Measurements from ENCODE around the gene PLK5.

PLK5 gene

GRCh38 chr19:1540365-1540925, 16.6 kb downstream of the PLK5 start:
- no peak overlapping the region for H3K27ac ChIP-seq
- H3K4me3 ChIP-seq: no peak overlapping the region

GRCh38 chr19:1549332-1549945, 25.6 kb downstream of the PLK5 start:
- Histone ChIP-seq H3K4me3 (no peak overlapping the region), H3K27ac (no peak overlapping the region)

DNA sequence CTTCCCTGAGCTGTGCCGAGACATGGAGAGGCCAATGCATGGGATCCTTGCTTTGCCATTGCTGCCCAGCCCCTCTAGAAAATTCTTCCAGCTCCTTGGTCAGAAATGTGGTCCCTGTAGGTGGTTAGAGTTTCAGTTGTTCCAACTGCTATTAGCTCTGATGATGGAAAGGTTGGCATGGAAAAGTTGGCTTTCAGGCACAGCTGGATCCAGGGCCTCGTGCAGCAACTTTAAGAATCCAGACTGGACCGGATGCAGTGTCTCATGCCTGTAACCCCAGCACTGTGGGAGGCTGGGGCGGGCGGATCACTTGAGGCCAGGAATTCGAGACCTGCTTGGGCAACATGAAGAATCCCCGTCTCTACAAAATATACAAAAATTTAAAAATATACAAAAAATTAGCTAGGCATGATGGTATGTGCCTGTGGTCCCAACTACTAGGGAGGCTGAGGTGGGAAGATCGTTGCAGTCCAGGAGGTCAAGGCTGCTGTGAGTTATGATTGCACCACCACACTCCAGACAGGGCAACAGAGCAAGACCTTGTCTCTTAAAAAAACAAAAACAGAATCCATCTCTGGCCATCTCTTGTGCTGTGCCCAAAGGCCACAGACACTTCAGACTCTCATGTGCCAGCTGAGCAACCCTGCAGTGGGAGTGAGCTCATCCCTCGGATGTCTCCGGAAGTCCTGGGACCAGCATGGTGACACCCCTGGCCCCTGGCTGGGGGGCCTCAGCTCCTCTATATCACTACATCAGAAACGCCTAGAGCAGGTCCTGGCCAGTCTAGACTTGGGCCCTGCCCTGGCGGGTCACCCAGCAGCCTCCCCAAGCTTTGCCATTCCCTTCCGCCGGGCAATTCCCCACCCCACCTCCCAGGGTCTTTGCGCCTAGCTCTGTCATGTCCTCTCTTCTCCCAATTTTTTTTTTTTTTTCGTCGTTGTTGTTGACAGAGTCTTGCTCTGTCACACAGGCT, 27.5 kb downstream of the PLK5 start:
- H3K4me3 ChIP-seq: no peak overlapping the region
- H3K27ac ChIP-seq: no peak overlapping the region

GRCh38 chr19:1553415-1553814, 29.5 kb downstream of the PLK5 start:
- H3K27ac ChIP-seq: no peak overlapping the region
- no peak overlapping the region for H3K4me3 ChIP-seq

GRCh38 chr19:1554968-1555367, 31.1 kb downstream of the PLK5 start:
- no peak overlapping the region for H3K4me3 ChIP-seq
- no peak overlapping the region for H3K27ac ChIP-seq

GRCh38 chr19:1555487-1556389, 31.9 kb downstream of the PLK5 start:
- H3K4me3 ChIP-seq: no peak overlapping the region
- no peak overlapping the region for H3K27ac ChIP-seq

DNA sequence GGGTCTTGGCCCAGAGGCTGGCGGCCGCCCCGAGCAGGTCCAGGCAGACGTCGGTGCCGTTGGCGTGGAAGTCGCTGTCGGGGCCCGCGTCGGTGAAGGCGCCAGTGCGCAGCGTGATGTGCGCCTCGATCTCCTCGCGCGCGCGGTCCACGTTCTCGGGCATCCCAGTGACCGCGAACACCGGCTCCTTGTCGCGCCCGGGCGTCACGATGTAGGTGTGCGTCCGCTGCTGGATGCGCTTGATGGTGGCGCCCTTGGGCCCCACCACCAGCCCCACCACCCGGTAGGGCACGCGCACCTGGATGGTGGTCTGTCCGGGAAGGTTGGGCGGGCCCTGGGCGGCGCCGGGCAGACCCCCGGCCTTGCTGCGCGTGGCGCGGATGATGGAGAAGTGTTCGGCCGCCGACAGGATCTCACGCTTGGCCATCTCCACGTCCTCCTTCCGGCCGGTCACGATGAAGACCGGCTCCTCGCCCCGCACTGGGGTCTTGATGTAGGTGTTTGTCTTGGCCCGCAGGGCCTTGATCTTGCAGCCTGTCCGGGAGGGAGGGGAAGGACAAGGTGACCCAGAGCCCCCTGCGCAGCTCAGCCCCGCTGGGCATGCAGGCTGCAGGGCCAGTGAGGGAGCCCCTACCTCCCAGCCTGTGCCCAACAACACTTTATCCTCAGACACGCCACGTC, 32.7 kb downstream of the PLK5 start:
- H3K27ac ChIP-seq: no peak overlapping the region

DNA sequence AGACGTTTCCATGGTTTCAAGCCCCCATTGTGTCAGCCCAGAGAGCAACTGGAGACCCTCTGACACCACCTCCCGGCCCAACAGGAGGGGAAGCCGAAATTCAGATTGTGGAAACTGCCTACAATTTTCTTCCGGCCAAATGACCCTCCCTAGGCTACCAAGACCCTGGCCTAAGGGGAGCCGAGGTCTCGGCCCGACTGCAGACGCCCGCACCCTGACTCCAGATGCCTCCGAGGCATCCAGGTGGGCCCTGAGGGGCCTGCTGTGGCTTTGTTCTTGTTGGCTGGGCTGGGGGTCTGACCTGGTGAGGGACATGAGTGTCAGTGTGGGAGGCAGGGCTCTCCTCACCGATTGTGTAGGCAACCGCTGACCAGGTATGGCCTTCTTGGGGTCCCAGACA, 34.7 kb downstream of the PLK5 start:
- H3K4me3 ChIP-seq: no peak overlapping the region
- H3K27ac ChIP-seq: no peak overlapping the region

More for the DNA sequence above, 32.7 kb downstream of the PLK5 start:
- no peak overlapping the region for H3K4me3 ChIP-seq

GRCh38 chr19:1560286-1560882, 36.5 kb downstream of the PLK5 start:
- no peak overlapping the region for H3K4me3 ChIP-seq
- no peak overlapping the region for H3K27ac ChIP-seq

- H3K27ac ChIP-seq: no peak overlapping the region
- H3K4me3 ChIP-seq: no peak overlapping the region
Observed at GRCh38 chr19:1561236-1561842, 37.5 kb downstream of the PLK5 start.

GRCh38 chr19:1563251-1563650, 39.4 kb downstream of the PLK5 start:
- H3K27ac ChIP-seq: no peak overlapping the region
- H3K4me3 ChIP-seq: no peak overlapping the region

- Histone ChIP-seq H3K27ac (peak overlapping the region; percentile 13 to 87 (median 72)), H3K4me3 (peak overlapping the region; percentile 60 to 86 (median 74))
Observed at GRCh38 chr19:1566392-1567115, 42.7 kb downstream of the PLK5 start.

- H3K4me3 ChIP-seq: peak overlapping the region; percentile 60 to 86 (median 74)
- H3K27ac ChIP-seq: peak overlapping the region; percentile 13 to 87 (median 74)
Observed at GRCh38 chr19:1567116-1567847, 43.4 kb downstream of the PLK5 start.

DNA sequence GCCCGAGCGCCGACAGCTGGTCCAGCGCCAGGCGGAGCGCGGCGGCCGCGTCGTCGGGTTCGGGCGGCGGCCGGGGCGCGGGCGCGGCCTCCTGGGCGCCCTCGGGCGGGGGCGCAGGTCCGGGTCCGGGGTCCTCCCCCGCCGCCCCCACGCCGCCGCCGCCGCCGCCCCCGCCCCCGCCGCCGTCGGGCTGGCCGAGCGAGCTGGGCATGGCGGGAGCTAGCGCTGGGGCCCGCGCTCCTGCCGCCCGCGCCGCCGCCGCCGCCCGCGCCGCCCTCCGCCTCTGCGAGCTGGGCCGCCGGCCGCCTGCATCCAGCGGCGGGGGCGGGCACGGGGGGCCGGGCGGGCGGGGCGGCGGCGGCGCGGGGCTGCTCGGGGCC, 44.0 kb downstream of the PLK5 start:
- H3K27ac ChIP-seq: peak overlapping the region in 1 of 21 experiments; percentile 72
- H3K4me3 ChIP-seq: peak overlapping the region in 3 of 7 experiments; percentile 74 to 78 (median 75)

DNA sequence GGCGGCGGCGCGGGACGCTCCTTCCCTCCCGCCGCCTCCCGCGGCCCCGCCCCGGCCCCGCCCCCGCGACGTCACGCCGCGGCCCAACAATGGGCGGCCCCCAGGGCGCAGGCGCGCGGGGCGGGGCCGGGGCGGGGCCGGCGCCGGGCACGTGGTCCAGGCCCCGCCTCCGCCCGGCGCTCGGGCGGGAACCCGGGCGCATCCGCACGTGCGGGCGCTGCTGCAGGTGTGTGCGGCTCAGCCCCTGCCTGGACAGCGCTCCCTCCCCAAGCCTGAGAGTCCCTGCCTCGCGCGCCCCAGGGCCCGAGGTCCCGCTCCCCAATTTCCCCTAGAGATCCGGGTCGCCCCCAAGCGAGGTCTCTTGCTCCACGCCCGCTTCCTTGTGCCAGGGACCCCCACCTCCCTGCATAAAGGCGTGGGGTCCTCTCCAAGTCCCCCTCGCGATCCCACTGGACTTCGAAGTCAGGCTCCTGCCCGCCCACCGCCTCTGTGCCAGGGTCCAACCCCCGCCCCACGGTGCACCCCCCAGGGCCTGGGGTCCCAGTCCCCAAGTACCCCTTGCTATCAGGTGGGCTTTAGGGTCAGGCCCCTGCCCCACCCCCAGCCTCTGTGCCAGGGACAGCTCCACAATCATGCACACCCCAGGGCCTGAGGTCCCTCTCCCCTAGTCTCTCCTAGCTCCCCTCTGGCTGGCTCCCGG, 44.6 kb downstream of the PLK5 start, which contains the start of gene MEX3D:
Gene MEX3D (minus strand): TSS at position 6 of the 700 bp plus-strand sequence. CDS start 267 bp downstream, outside the sequence.
- H3K4me3 ChIP-seq: peak within 1 kb of the TSS; percentile 60 to 86 (median 74)
- peak within 1 kb of the TSS; percentile 13 to 87 (median 74) for H3K27ac ChIP-seq

DNA sequence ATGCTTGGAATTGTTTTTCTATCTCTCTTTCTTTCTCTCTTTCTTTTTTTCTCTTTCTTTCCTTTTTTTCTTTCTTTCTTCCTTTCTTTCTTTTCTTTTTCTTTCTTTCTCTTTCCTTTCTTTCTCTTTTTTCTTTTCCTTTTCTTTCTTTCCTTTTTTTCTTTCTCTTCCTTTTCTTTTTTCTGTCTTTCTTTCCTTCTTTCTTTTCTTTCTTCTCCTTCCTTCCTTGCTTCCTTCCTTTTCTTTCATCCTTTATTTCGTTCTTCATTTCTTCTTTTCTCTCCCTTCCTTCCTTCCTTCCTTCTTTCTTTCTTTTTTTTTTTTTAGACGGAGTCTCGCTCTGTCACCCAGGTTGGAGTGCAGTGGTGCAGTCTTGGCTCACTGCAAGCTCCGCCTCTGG, 46.1 kb downstream of the PLK5 start:
- Histone ChIP-seq H3K27ac (no peak overlapping the region), H3K4me3 (no peak overlapping the region)
